ENCODE measurements around the gene ATP8A2. TPM values are rescaled to one million over a fixed set of nuclear protein-coding genes. Genes with fewer than 3 reads are reported as not detected.

ATP8A2 gene
- total RNA-seq, 1 experiment from 2014 or later = not detected

DNA sequence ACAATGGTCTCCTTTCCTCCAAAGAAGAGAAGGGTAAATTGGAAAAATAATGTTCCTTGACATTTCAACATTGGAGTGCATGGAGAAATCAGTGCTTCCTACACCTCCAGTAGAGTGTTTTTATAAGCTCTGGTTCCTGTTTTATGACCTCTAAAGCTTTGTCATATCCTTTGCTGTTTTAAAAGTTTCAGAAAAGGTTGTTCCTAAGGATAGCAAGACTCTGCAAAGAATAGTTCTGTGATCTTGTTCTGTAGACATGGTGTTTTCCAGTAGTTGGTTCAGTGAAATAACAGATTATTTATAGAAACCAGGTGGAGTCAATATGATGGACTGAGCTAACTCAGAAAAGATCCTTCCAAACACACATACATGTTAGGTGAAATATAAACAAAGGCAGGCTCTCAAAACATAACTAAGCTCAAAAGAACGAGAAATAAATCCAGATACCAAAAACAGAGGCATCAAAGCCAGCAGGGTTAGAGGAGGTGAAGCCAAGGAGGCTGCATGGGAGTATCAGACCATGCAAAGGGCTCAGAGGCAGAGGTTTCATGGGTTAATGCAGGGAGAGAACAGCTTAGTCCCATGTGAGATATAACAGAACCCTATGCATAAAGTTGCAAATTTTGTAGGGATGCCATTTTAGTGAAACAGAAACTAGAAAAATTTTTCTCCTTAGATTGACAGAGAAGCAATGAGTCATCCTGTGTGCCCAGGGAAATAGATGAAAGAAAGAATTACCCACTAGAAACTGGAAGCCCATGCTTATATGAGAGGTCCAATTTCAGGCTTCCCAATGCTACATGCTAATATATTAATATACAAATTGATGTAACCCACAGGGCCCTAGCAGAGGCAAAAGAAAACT is 635.7 kb downstream of the ATP8A2 start:
- Histone ChIP-seq H3K27me3 (ENCODE audit: insufficient read depth, low read depth) (peaks cover 26% of the 10 kb centered on the region), H3K4me3 (no peak overlapping the region), H2AFZ (no peak overlapping the region), H3K4me2 (no peak overlapping the region), H3K36me3 (ENCODE audit: low read depth) (no peaks in the 10 kb centered on the region), H3K9me3 (ENCODE audit: insufficient read depth, low read depth) (no peaks in the 10 kb centered on the region; the same call in 1 of the 2 replicates), H3F3A (ENCODE audit: insufficient read depth, low read depth) (no peaks in the 10 kb centered on the region), H3K4me1 (replicated peaks; ENCODE audit: insufficient read depth) (no peaks in the 10 kb centered on the region), H3K9me2 (ENCODE audit: insufficient read depth) (no peaks in the 10 kb centered on the region; the same call in 1 of the 2 replicates), H4K20me1 (ENCODE audit: insufficient read depth) (no peaks in the 10 kb centered on the region), H3K27ac (no peak overlapping the region), H3K79me2 (ENCODE audit: low read depth) (no peaks in the 10 kb centered on the region)
- TF ChIP-seq EZH2 (IDR thresholded peaks at IDR 0.05; ENCODE audit: low read depth) = no peak
- TF ChIP-seq, protein P1, sequence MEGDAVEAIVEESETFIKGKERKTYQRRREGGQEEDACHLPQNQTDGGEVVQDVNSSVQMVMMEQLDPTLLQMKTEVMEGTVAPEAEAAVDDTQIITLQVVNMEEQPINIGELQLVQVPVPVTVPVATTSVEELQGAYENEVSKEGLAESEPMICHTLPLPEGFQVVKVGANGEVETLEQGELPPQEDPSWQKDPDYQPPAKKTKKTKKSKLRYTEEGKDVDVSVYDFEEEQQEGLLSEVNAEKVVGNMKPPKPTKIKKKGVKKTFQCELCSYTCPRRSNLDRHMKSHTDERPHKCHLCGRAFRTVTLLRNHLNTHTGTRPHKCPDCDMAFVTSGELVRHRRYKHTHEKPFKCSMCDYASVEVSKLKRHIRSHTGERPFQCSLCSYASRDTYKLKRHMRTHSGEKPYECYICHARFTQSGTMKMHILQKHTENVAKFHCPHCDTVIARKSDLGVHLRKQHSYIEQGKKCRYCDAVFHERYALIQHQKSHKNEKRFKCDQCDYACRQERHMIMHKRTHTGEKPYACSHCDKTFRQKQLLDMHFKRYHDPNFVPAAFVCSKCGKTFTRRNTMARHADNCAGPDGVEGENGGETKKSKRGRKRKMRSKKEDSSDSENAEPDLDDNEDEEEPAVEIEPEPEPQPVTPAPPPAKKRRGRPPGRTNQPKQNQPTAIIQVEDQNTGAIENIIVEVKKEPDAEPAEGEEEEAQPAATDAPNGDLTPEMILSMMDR (conservative IDR thresholded peaks at IDR 0.05) = no peak
- POLR2A ChIA-PET (ENCODE audit: unreplicated experiment) = no interaction called here
- CTCF ChIA-PET = no interaction called here
- DNase-seq = no peak
- intact Hi-C loops (cut with micrococcal nuclease; ENCODE audit: unreplicated experiment) = no loop called here
- BruUV-seq (replicated peaks) = no TSS peak

DNA sequence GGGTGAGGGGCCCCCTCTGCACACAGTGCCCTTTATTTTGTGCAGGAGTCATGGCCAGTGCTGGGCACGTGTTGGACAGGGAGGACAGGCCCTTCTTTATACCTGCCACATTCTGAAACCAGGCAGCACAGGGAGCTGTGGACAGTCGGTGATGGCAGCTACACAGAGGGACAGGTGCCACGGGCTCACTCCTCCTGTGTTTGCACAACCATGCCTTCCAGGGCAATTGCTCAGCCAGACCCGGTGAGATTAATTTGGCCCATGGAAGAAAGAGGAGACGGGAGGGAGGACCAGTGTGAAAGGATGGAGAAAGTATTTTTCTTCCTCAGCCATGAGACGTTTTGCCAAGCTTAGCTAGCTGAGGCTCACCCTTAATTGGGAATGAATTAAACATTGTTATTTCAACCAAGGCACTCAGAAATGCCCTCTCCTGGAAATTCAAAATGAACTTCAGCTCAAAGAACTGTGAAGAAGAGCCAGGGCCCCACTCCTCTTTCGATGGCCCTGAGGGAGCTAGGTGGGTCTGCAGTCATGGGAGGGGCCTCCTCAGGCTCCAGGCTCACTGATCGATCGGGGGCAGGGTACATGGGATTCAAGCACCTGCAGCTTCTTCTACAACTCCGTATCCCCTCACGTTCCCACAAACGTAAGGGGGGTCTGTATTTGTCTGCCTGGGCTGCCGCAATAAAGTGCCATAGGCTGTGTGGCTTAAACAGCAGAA is 638.9 kb downstream of the ATP8A2 start:
- Histone ChIP-seq H3K4me2 (no peak overlapping the region), H3K4me1 (replicated peaks; ENCODE audit: insufficient read depth) (no peaks in the 10 kb centered on the region), H3F3A (ENCODE audit: insufficient read depth, low read depth) (no peaks in the 10 kb centered on the region), H3K4me3 (no peak overlapping the region), H3K27ac (no peak overlapping the region), H2AFZ (no peak overlapping the region), H4K20me1 (ENCODE audit: insufficient read depth) (no peaks in the 10 kb centered on the region), H3K9me2 (ENCODE audit: insufficient read depth) (no peaks in the 10 kb centered on the region; the same call in 1 of the 2 replicates), H3K9me3 (ENCODE audit: insufficient read depth, low read depth) (no peaks in the 10 kb centered on the region), H3K79me2 (ENCODE audit: low read depth) (no peaks in the 10 kb centered on the region), H3K27me3 (ENCODE audit: insufficient read depth, low read depth) (peaks cover 55% of the 10 kb centered on the region), H3K36me3 (ENCODE audit: low read depth) (no peaks in the 10 kb centered on the region)
- ChIA-PET CTCF (no interaction called here), POLR2A (ENCODE audit: unreplicated experiment) (no interaction called here)
- BruUV-seq (replicated peaks) = no TSS peak
- TF ChIP-seq EZH2 (IDR thresholded peaks at IDR 0.05; ENCODE audit: low read depth) = no peak
- TF ChIP-seq, protein P1 (conservative IDR thresholded peaks at IDR 0.05) = no peak
- intact Hi-C loops (cut with micrococcal nuclease; ENCODE audit: unreplicated experiment) = no loop called here
- DNase-seq = no peak

DNA sequence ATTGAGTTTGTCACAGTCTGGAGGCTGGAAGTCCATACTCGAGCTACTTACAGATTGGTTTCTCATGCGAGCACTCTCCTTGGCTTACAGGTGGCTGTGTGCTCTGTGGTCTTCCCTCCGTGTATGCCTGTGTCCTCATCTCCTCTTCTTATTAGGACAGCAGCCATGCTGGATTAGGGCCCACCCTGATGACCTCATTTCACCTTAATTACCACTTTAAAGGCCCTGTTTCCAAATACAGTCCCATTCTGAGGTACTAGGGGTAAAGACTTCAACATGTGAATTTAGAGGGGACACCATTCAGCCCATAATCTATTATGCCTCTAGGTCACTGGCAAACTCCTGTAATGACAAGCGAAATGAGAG is 639.4 kb downstream of the ATP8A2 start:
- TF ChIP-seq, protein P1 (conservative IDR thresholded peaks at IDR 0.05) = no peak
- no peak for TF ChIP-seq EZH2 (IDR thresholded peaks at IDR 0.05; ENCODE audit: low read depth)
- no TSS peak for BruUV-seq (replicated peaks)
- no peak for DNase-seq
- Histone ChIP-seq H3K4me3 (no peak overlapping the region), H3K9me3 (ENCODE audit: insufficient read depth, low read depth) (no peaks in the 10 kb centered on the region), H3K27ac (no peak overlapping the region), H2AFZ (no peak overlapping the region), H3K79me2 (ENCODE audit: low read depth) (no peaks in the 10 kb centered on the region), H3K4me2 (no peak overlapping the region), H3K27me3 (ENCODE audit: insufficient read depth, low read depth) (peaks cover 58% of the 10 kb centered on the region), H3F3A (ENCODE audit: insufficient read depth, low read depth) (no peaks in the 10 kb centered on the region), H3K9me2 (ENCODE audit: insufficient read depth) (no peaks in the 10 kb centered on the region; the same call in 1 of the 2 replicates), H4K20me1 (ENCODE audit: insufficient read depth) (no peaks in the 10 kb centered on the region), H3K36me3 (ENCODE audit: low read depth) (no peaks in the 10 kb centered on the region), H3K4me1 (replicated peaks; ENCODE audit: insufficient read depth) (no peaks in the 10 kb centered on the region)
- ChIA-PET CTCF (no interaction called here), POLR2A (ENCODE audit: unreplicated experiment) (no interaction called here)
- intact Hi-C loops (cut with micrococcal nuclease; ENCODE audit: unreplicated experiment) = no loop called here
